Subcutaneous adipose tissue (tissue), 4 donors: ENCODE measurements around the gene MEIS2. TPM values are rescaled to one million over a fixed set of nuclear protein-coding genes. Genes with fewer than 3 reads are reported as not detected.

ENCODE experiments used
- total RNA-seq, 4 donors: library from RNA; depleted of rRNA; stranded (reverse); fragments of >200 nt; gene quantifications; one replicate each; pipeline ENCODE4 v1.1.0, GENCODE V29; 2016
- TF ChIP-seq, protein P1 (sequence below): fragments of 450-650 bp; IDR thresholded peaks from one replicate; pipeline ENCODE4 v1.5.1; 2016; ENCODE audit warnings: low read depth, mild to moderate bottlenecking, control low read depth, antibody characterized with exemption, moderate library complexity

The MEIS2 gene
- total RNA-seq, 4 donors from 2014 or later = 10.3 to 21.7 (median 14.9) TPM

DNA sequence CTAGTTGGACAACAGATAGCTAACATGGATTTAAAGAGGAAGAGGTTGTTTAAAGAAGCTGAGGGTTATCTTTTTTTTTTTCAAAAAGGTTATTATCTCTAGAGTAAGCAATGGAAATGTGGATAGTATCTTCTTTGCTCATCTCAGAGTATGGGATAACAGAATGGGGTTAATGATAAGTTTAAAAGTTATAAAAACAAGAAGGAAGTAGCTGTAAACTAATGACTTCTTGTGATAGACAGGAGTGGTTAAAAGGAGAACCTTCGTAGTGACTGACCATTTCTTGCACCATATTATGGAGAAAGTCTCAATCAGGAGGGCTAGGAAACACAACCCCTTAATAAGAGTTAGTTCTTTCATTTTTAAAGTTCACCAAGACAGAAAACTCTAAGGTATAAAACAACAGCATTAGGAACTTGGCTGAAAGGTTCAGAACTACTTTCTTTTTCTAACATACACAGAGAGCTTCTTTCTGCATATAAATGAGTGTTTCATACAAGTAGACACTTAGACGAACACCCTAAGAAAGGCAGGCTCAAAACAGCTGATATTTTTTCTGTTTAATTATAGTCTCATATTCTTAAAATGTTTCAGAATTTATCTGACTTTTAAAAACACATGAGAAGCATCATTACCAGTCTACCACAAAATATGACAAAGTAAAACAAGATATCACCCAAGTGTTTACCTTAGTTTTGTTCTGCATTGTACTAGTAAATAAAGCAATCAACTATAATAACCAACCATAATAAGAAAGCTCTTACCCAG lies 140.0 kb downstream of the MEIS2 start:
- TF ChIP-seq, protein P1, sequence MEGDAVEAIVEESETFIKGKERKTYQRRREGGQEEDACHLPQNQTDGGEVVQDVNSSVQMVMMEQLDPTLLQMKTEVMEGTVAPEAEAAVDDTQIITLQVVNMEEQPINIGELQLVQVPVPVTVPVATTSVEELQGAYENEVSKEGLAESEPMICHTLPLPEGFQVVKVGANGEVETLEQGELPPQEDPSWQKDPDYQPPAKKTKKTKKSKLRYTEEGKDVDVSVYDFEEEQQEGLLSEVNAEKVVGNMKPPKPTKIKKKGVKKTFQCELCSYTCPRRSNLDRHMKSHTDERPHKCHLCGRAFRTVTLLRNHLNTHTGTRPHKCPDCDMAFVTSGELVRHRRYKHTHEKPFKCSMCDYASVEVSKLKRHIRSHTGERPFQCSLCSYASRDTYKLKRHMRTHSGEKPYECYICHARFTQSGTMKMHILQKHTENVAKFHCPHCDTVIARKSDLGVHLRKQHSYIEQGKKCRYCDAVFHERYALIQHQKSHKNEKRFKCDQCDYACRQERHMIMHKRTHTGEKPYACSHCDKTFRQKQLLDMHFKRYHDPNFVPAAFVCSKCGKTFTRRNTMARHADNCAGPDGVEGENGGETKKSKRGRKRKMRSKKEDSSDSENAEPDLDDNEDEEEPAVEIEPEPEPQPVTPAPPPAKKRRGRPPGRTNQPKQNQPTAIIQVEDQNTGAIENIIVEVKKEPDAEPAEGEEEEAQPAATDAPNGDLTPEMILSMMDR = no peak

DNA sequence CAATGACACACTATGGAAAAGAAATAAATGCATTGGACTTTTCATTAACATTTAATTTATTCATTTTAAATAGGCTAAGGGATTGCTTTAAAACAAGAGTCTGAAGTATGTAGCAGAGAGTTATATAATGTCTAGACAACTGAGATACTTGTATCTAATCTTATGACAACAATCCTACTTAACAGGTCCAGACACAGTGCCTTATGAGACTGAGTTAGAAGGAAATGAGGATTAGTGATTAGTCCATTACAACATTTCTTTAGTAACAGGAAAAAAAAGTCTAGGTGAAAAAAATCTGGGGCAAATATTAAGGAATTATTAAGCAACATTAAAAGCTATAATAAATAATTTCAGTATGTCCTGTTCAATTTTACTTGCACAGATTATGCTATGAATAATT lies 140.6 kb downstream of the MEIS2 start:
- TF ChIP-seq, protein P1 = no peak

- TF ChIP-seq, protein P1 = no peak
These were observed 141.7 kb downstream of the MEIS2 start for GRCh38 chr15:36958606-36959005.

GRCh38 chr15:36954486-36954885 lies 145.9 kb downstream of the MEIS2 start:
- TF ChIP-seq, protein P1 = no peak

DNA sequence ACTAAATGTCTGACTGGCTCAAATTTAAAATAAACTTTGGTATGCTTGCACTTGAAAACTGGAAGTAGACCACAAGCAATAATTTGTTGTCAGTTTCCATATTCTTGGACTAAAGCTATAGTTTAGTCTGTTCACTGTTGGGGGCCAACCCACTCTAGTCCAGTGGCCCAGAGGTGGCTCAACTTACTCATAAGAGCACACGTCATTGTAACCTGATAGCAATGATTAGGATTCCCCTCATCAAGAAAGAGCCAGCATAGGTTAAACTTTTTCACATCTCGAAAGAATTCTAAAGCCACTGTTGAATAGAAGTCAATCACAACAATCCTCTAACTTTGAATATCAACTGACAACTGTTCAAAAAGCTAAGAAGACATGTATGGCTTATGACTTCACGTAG lies 147.0 kb downstream of the MEIS2 start:
- TF ChIP-seq, protein P1 = no peak

- TF ChIP-seq, protein P1 = no peak
These were observed 148.6 kb downstream of the MEIS2 start for GRCh38 chr15:36951731-36952247.

DNA sequence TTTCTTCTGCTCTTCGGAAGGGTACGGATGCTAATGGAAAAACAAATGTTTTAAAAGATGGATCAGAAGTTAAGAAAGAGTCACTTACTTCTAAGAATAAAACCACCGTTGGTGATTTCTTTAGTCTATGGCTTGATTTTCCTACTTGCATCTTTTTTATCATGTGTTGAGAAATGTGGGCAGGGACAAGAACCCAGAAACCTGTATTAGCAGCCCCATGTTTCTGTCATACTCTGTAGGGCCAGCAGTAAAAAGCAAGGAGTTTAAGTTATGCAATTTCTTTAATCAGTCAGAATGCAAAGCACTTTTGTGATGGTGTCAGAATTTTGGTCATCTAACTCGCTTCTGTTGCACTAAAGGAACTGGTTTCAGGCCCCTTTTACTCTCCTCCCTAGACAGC lies 150.0 kb downstream of the MEIS2 start:
- TF ChIP-seq, protein P1 = no peak
